Measurements from ENCODE around the gene FAF1.
"Not testable (repeated sequence)": the region's sequence is repeated elsewhere in the genome, so short reads cannot be mapped to it uniquely, and the experiment has no call there.

The FAF1 gene

GRCh38 chr1:50747394-50747793, 212.7 kb downstream of the FAF1 start:
- no peak for FAIRE-seq

GRCh38 chr1:50742523-50742922, 217.5 kb downstream of the FAF1 start:
- FAIRE-seq: no peak

- FAIRE-seq: no peak
These were observed 220.9 kb downstream of the FAF1 start for GRCh38 chr1:50739125-50739524.

- FAIRE-seq: peak; percentile 80
These were observed 224.6 kb downstream of the FAF1 start for GRCh38 chr1:50735443-50735842.

DNA sequence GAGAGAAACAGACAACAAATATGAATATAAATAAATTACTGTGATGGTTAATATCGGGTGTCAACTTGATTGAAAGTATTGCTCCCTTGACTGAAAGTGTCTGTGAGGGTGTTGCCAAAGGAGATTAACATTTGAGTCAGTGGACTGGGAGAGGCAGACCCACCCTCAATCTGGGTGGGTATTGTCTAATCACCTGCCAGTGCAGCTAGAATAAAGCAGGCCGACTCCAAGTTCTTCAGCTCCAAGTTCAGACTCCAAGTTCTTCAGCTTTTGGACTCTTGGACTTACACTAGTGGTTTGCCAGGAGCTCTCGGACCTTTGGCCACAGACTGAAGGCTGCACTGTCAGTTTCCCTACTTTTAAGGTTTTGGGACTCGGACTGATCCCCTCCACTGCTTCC, 232.5 kb downstream of the FAF1 start:
- FAIRE-seq: not testable (repeated sequence)

GRCh38 chr1:50724626-50725286, 235.3 kb downstream of the FAF1 start:
- FAIRE-seq: no peak

GRCh38 chr1:50720457-50721053, 239.5 kb downstream of the FAF1 start:
- no peak for FAIRE-seq

- peak; percentile 41 for FAIRE-seq
These were observed 240.9 kb downstream of the FAF1 start for GRCh38 chr1:50719126-50719525.

DNA sequence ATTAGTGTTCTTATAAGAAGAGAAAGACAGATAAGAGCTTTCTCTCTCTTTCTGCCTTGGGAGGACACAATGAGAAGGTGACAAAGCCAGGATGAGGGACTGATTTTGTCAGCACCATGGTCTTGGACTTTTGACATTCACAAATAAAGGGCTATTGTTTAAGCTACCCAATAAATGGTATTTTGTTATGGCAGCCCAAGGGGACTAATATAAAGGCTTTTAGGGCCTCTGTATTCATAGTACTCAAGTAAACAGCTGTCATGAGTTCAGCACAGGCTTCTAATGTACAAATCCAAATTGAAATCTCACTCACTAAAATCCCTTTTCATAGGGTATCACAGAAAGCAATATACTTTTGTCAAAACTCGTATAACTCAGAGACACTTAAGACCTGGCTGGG, 242.7 kb downstream of the FAF1 start:
- FAIRE-seq: no peak

- not testable (repeated sequence) for FAIRE-seq
These were observed 243.6 kb downstream of the FAF1 start for GRCh38 chr1:50716455-50716854.

GRCh38 chr1:50710099-50710498, 250.0 kb downstream of the FAF1 start:
- FAIRE-seq: no peak

DNA sequence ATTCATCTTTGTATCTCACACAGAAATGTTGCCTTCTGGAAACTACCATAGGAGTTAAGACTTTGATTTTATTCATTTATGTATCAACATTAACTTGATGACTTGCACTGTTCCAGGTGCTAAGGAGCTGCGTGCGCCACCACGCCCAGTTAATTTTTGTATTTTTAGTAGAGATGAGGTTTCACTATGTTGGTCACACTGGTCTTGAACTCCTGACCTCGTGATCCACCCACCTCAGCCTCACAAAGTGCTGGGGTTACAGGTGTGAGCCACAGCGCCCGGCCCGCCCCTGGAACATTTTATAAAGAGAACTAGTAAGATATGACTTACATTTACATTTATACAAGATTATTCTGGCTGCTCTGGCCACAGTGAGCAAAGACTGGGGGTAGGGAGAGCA, 252.2 kb downstream of the FAF1 start:
- no peak for FAIRE-seq

DNA sequence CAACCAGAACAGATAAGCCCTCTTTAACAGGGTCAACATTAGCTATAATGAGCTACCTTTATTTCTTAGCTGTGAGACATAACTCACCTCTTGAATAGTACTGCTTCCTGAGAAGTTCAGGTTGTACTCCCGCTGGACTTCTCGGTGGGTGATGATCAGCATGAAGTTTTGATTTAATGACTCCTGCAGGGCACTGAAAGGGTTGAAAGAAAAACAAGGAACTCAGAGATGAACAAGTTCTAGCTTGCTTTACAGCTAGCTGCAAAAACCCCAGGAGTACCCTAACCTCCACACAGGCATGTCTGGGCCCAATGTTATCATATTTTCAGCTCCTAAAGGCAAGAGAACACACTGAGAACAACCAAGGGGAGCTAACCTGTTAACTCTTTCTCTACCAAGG, 254.4 kb downstream of the FAF1 start:
- no peak for FAIRE-seq

DNA sequence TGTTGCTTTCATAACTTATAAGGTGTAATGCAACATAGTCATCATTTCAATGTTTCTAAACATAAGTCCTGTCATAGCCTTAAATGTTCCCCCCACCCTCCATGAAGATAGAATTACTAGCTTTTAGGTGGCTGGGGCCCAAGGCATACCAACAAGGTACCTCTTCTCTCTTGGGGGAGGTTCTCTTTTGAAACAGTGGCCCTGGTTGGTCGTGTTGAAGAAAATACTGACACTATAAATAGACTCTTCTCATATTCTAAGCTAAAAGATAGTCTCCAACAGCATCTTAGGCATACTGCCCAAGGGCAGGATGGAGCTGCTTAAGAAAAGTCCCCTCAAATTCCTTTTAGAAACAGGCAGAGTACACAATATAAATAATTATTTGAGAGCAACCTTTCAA, 255.0 kb downstream of the FAF1 start:
- no peak for FAIRE-seq

- peak; percentile 94 for FAIRE-seq
These were observed 255.9 kb downstream of the FAF1 start for GRCh38 chr1:50704126-50704525.

DNA sequence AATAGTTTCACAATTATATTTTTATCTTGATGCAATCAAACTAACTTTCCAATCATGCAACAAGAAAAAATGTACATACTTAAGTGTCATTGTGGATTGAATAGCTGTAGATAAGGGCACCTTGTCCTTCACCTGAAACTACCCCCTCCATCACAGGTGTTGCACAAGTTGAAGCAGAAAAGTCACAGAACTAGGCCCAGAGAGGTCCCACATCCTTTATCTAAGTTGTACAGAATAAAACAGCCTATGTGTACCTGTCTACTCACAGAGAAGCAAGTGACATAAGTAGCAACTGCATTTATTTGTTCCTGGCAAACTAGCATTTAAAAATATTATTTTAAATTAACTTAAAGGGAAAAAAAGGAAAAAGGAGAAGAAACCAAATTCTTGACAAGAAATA, 256.8 kb downstream of the FAF1 start:
- no peak for FAIRE-seq

DNA sequence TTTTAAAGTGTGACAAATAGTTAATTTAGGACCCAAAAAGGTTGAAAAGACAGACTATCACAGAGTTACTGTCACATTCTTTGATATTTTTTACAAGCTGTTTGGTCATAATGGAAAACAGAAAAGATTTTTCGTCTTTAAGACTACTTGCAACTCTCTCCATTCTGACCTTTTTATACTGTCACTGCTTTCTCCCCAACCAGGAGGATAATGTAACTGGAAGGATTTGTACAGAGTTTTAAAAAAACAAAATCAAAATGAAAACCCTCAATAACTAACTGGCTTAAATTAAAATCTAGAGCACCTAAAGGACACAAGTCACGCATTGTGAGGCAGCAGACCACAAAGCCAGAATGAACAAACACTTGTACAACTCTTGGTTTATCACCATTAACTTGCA, 257.7 kb downstream of the FAF1 start:
- no peak for FAIRE-seq

DNA sequence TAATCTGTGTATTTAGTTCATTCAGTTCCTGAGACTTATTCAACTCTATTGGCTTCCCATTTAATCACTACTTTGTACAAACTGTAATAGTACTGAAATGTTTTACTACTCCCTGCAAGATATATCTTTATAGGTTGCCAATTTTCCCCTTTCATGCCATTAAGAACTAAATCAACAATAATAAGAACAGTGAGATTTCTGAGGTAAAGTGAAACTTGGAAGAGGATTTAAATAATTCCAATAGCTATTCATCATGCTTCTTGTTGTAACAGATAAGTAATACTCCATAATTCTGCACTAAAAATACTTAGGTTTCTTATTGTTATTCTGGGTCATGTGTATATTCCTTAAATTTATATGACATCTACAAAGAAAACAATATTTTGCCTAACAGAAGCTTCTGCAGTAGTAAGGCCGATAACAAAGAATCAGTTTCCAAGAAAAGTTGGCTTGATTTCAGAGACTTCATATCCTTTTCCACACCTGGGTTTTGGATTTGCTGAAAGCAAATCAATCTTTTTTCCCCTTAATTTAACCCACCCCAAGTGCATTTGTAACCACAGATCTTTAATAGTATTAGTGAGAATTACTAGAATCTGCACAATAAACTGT, 258.3 kb downstream of the FAF1 start:
- no peak for FAIRE-seq

DNA sequence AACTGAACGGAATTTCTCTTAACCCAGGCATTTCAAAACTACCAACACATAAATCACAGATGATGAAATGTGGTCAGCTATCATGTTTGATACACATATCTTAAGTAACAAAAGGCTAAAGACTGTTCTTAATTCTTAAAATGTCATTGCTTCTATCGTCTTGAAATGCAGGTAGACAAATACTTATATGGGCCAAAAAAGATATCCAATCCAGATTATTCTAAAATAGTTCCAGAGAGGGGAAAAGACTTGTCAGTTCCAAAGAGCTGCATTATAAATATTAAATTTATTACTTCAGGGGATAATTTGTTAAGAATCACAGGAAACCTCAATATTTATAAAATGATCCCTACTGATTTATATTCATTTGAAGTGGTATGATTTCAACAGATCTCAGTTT, 259.4 kb downstream of the FAF1 start:
- FAIRE-seq: no peak

GRCh38 chr1:50700214-50700613, 259.9 kb downstream of the FAF1 start:
- no peak for FAIRE-seq

DNA sequence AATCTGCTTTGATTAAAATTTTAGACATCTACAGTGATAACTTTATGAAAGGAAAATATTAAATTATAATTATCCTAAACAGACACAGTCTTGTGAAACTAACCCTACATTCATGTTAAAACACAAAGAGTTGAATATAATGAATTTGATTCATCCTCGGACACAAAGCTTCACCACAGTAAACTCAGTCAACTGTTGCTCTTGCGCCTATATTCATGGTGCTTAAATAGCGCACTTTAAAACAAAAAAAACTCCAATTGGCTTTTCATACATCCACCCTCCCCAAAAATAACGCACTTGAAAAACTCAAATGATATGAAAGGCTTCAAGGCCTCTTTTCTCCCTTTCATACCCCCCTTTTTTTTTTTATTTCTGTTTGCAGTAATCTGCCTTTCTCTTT, 260.3 kb downstream of the FAF1 start:
- no peak for FAIRE-seq

DNA sequence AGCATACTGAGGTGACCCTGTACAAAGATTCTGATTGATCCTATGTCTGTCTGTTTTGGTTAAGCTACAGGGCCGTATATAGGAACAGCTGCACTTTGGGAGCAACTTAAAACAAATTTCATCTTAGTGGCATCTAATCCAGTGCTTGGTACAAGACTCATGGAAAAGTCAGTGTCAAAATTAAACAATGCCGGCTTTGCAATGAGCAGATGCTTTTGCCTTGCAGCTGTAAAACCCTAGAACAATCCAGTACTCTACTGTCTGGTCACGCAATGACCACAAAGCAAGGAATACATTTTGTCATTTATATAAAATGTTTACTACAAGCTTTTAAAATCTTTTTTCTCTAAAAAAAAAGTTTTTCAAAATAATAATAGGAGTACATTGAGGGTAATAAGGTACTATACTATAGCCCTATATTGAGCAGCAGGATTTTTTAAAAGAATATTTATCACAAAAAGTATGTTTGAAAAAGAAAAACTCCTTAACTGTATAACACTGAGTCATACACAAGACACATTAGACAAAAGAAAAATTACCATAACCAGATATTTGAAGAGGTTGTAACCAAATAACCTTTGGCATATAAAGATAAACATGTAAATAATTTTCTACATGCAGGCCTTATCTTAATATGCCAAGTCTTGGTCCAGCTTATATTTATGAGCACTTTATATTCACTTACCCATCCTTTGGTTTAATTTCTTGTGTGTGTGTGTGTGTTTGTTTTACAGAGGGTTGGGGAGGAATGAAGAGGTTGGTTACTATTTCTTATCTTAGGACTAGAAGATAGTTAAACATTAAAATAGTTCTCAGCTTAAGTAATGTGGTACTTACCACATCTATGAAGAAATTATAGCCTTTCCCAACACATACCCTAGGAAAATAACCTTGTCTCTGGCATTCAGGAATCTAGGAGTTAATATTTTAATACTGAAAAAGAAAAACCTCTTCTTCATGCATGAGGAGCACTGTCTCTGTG, 262.3 kb downstream of the FAF1 start:
- FAIRE-seq: peak; percentile 49

DNA sequence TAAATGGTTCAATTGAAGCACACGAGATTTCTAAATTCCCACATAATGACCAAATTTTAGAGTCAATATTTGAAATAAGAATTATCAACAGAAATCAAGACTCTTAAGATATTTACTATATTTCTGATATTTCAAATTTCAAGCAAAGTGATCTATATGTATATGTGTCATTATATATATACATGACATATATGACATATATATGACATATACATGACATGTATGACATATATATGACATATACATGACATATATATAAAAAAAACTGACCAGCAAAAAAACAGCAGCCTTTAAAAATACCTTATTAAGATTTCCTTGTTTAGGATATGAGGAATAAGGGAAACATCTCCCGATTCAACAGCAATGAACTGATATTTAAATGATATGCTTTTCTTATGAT, 266.2 kb downstream of the FAF1 start:
- no peak for FAIRE-seq

Data from islet of Langerhans (tissue), 1 donor.